Stimulated activated CD4-positive, alpha-beta T cell treated with anti-CD3 and anti-CD28 coated beads, Interleukin-4, amount 100 ng/mL, for 48 hours (primary cell): Measurements from ENCODE around the gene ADGRF5.

ENCODE experiments used
- DNase-seq, 2 donors: peaks; one replicate each; pipeline ENCODE4 v3.0.0-alpha.2; 2020; ENCODE audit warnings: low read depth in 2 of 2

Gene ADGRF5

GRCh38 chr6:46921731-46922130, at the start of gene ADGRF5:
TSS of gene ADGRF5 (minus strand) at chr6:46921938. CDS start at chr6:46906762, 15,176 bp downstream.
- DNase-seq: no peak

GRCh38 chr6:46969206-46969605, 47.5 kb upstream of the ADGRF5 start:
- no peak for DNase-seq

GRCh38 chr6:46967826-46968349, 46.1 kb upstream of the ADGRF5 start:
- no peak for DNase-seq

- no peak for DNase-seq
These were observed 43.2 kb upstream of the ADGRF5 start for GRCh38 chr6:46964716-46965519.

GRCh38 chr6:46963626-46964025, 41.9 kb upstream of the ADGRF5 start:
- DNase-seq: no peak

- no peak for DNase-seq
These were observed 41.3 kb upstream of the ADGRF5 start for GRCh38 chr6:46963039-46963438.

GRCh38 chr6:46961711-46962110, 40.0 kb upstream of the ADGRF5 start:
- DNase-seq: no peak

GRCh38 chr6:46961232-46961631, 39.5 kb upstream of the ADGRF5 start:
- no peak for DNase-seq

- DNase-seq: no peak
These were observed 37.7 kb upstream of the ADGRF5 start for GRCh38 chr6:46959419-46959818.

GRCh38 chr6:46956409-46956808, 34.7 kb upstream of the ADGRF5 start:
- DNase-seq: no peak

GRCh38 chr6:46954837-46955451, 33.2 kb upstream of the ADGRF5 start:
- no peak for DNase-seq

GRCh38 chr6:46953921-46954320, 32.2 kb upstream of the ADGRF5 start:
- DNase-seq: no peak

- DNase-seq: no peak
These were observed 28.0 kb upstream of the ADGRF5 start for GRCh38 chr6:46949632-46950280.

GRCh38 chr6:46948699-46949098, 27.0 kb upstream of the ADGRF5 start:
- no peak for DNase-seq

- DNase-seq: no peak
These were observed 25.8 kb upstream of the ADGRF5 start for GRCh38 chr6:46947497-46947896.

- no peak for DNase-seq
These were observed 18.9 kb upstream of the ADGRF5 start for GRCh38 chr6:46940433-46941226.

GRCh38 chr6:46937642-46938041, 15.9 kb upstream of the ADGRF5 start:
- no peak for DNase-seq

GRCh38 chr6:46935687-46936086, 13.9 kb upstream of the ADGRF5 start:
- DNase-seq: no peak

- DNase-seq: no peak
These were observed 12.0 kb upstream of the ADGRF5 start for GRCh38 chr6:46933751-46934150.

GRCh38 chr6:46932526-46933319, 11.0 kb upstream of the ADGRF5 start:
- no peak for DNase-seq

- no peak for DNase-seq
These were observed 9.7 kb upstream of the ADGRF5 start for GRCh38 chr6:46931416-46931815.
